GM19463 (cell line): ENCODE data around the gene MAMLD1.

Experiments used
- ATAC-seq: cut with Tn5 transposase; IDR thresholded peaks from one replicate; pipeline ENCODE4 v1.9.1; 2021; ENCODE audit warnings: mild to moderate bottlenecking, moderate library complexity; ENCODE audit not compliant: unreplicated experiment

The MAMLD1 gene

GRCh38 chrX:150352114-150352513, 11.0 kb upstream of the MAMLD1 start:
- ATAC-seq: no peak

GRCh38 chrX:150352581-150352980, 10.5 kb upstream of the MAMLD1 start:
- ATAC-seq: no peak

GRCh38 chrX:150355913-150356312, 7.2 kb upstream of the MAMLD1 start:
- ATAC-seq: no peak

- no peak for ATAC-seq
These were observed 5.3 kb upstream of the MAMLD1 start for GRCh38 chrX:150357790-150358189.

- no peak for ATAC-seq
These were observed 4.5 kb upstream of the MAMLD1 start for GRCh38 chrX:150358651-150359050.

GRCh38 chrX:150360331-150360730, 2.8 kb upstream of the MAMLD1 start:
- ATAC-seq: no peak

- ATAC-seq: no peak
These were observed 1.9 kb upstream of the MAMLD1 start for GRCh38 chrX:150361070-150361776.

GRCh38 chrX:150361777-150362351, 1.3 kb upstream of the MAMLD1 start:
- ATAC-seq: no peak

GRCh38 chrX:150363561-150364346, 637 bp downstream of the MAMLD1 start:
- no peak for ATAC-seq

GRCh38 chrX:150364347-150365050, 1.4 kb downstream of the MAMLD1 start:
- ATAC-seq: no peak

GRCh38 chrX:150365051-150365989, 2.2 kb downstream of the MAMLD1 start:
- no peak for ATAC-seq

GRCh38 chrX:150365990-150366911, 3.1 kb downstream of the MAMLD1 start:
- no peak for ATAC-seq

GRCh38 chrX:150366951-150367545, 3.9 kb downstream of the MAMLD1 start:
- no peak for ATAC-seq

- no peak for ATAC-seq
These were observed 7.6 kb downstream of the MAMLD1 start for GRCh38 chrX:150370589-150371312.

GRCh38 chrX:150371877-150372276, 8.8 kb downstream of the MAMLD1 start:
- ATAC-seq: no peak

GRCh38 chrX:150372280-150372679, 9.2 kb downstream of the MAMLD1 start:
- ATAC-seq: no peak

- ATAC-seq: no peak
These were observed 9.6 kb downstream of the MAMLD1 start for GRCh38 chrX:150372756-150373155.

GRCh38 chrX:150375243-150375770, 12.2 kb downstream of the MAMLD1 start:
- ATAC-seq: no peak
